IPS-NIHi11 (cell line): ENCODE measurements around the gene WDPCP.
"Not testable (repeated sequence)": the region's sequence is repeated elsewhere in the genome, so short reads cannot be mapped to it uniquely, and the experiment has no call there.

ENCODE experiments used
- DNase-seq: peaks from one replicate; pipeline ENCODE4 v3.0.0; 2012; ENCODE audit warnings: mixed read lengths, low spot score

The WDPCP gene, protein sequence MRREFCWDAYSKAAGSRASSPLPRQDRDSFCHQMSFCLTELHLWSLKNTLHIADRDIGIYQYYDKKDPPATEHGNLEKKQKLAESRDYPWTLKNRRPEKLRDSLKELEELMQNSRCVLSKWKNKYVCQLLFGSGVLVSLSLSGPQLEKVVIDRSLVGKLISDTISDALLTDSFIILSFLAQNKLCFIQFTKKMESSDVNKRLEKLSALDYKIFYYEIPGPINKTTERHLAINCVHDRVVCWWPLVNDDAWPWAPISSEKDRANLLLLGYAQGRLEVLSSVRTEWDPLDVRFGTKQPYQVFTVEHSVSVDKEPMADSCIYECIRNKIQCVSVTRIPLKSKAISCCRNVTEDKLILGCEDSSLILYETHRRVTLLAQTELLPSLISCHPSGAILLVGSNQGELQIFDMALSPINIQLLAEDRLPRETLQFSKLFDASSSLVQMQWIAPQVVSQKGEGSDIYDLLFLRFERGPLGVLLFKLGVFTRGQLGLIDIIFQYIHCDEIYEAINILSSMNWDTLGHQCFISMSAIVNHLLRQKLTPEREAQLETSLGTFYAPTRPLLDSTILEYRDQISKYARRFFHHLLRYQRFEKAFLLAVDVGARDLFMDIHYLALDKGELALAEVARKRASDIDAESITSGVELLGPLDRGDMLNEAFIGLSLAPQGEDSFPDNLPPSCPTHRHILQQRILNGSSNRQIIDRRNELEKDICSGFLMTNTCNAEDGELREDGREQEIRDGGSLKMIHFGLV

DNA sequence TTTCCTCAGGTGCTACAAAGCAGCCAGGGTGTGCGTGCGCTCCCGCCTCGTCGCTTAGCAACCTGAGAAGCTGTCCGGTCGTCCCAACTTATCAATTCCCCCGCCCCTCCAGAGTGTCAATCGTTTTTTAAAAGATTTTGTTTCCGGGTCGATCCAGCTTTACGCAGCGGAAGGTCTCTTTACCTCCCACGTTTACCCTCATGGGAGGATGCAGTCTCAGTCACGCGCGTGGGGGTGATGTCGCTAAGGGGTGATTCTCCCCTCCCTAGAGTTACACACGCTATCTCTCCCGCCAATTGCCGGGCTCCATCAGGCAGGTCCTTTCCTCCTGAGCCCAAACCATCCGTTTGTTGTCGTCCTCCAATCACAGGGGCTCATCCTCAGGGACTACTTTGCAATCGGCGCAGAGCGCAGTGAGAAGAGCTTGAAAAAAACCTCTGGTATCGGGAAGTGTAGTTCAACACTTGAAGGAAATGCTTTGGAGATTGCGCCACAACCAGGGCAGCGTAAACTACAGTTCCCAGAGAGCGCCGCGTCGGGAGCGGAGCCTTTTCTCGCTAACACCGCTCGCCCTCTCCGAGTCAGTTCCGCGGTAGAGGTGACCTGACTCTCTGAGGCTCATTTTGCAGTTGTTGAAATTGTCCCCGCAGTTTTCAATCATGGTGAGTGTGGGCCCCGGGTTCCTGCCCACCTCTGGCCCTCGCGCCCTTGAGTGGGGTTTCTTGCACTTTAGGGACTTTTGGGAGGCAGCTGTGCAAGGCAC is at the start of gene WDPCP, which contains the start of gene MDH1:
Gene WDPCP (minus strand): TSS at position 93 of the 763 bp plus-strand sequence. CDS start 206 bp downstream, outside the sequence.
Gene MDH1 (plus strand): TSS at position 579 of the 763 bp plus-strand sequence. CDS start 81 bp downstream, at position 660.
- DNase-seq = peak; percentile 84

DNA sequence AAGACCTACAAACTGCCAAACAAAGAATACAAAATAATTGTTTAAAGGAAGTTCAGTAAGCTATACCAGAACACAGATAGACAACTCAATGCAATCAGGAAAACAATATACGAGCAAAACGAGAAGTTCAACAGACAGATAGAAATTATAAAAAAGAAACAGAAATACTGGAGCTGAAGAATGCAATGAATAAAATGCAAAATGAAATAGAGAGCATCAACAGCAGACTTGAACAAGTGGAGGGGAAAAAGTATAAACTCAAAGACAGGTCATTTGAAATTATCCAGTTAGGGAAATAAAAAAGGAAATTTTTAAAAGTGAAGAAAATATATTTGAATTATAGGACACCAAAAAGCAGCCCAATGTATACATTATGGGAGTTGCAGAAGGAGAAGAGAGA is 44.1 kb upstream of the WDPCP start:
- DNase-seq = no peak

DNA sequence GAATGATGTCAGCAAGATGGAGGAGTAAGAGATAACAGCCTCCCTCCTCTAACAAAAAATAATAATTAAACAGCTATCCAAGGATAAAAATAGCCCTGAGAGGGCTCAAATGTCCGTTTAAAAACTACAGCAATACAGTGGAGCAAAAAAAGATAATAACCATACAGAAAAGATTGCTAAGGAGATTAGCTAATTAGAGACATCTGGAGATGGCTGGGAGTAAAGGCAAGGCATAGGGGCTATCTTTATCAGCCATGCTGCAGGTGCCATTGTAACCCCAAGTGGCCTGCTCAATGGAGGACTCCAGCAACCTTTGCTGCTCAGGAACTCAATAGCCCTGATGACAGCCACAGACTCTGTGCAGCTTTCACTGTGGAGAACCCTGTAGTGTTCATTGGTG is 43.2 kb upstream of the WDPCP start:
- DNase-seq = no peak

DNA sequence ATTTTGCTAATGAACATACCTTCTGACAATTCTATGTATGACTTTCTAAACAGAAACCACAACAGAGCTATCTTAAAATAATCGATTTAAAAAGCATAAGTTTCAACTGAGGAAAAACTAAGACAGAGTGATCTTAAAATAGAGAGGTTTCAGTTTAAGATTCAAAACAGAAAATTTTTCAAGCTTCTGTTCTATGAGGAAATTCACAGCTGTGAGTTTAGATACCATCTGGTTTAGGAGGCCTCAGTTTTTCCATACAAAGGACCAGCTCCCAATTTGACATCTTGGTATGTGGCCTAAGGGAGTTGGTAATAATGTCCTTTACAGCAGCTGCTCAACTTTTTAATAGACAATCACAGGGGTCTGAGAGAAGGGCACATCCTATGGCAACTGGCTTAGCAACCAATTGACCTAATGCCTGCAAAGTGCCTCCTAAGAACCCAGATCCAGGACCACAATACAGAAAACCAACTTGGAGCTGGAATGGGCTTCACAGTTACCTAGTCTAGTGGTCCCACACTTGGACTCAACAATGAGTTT is 40.2 kb upstream of the WDPCP start:
- no peak for DNase-seq

DNA sequence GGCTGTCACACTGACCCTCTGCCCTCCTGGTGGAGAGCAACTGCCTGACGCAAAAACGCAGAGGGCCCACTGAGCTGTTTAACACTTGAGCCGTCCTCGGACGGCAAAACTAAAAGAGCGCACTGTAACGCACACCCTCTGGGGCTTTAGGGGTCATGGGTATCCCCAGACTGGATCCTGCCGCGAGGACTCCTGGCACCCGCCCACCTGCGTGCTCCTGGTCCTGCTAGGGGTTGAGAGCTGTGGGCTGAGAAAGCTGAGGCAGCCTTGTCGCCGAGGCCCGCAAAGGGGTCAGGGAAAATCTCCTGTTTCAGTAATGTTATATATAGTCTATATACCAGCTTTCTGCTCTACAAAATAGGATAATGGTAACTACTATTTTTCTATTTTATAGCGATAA is 39.6 kb upstream of the WDPCP start:
- DNase-seq = no peak

DNA sequence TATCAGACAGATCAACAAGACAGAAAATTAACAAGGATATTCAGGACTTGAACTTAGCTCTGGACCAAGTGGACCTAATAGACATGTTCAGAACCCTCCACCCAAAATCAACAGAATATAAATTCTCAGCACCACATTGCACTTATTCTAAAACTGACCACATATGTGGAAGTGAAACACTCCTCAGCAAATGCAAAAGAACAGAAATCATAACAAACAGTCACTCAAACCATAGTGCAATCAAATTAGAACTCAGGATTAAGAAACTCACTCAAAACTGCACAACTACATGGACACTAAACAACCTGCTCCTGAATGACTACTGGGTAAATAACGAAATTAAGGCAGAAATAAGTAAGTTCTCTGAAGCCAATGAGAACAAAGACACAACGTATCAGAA is 35.5 kb upstream of the WDPCP start:
- not testable (repeated sequence) for DNase-seq

DNA sequence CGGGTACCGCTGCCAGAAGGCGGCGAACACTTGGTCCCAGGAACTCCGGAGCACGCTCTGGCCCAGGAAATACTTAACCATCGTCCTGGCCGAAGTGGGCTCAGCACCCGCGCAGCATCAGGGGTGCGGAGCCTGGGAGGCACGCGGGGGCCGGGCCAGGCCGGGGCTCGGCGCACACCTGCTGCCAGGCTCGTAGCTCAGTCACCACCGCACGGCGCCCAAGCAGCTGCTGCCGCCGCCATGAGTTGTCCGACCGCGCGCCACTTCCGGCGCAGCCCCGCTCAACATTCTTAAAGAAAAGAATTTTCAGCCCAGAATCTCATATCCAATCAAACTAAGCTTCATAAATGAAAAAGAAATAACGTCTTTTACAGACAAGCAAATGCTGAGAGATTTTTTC is 34.5 kb upstream of the WDPCP start:
- DNase-seq = no peak

DNA sequence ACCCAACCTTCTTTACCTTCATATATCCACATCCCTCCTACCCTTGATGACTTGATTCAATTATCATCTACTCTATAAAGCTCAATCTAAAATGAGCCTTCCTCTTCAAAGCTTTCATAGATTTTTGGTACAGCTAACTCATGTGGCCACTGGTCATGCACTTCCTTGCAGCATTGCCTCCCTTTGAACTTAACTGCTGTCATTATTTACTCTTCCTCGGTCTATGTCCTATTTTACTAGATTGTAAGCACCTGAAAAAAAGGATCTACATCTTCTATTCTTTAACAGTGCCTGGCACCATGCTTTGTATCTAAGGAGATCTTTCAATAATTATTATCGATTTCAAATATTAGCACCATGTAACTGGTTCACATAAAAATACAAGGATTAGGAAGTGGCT is 31.1 kb upstream of the WDPCP start:
- no peak for DNase-seq

DNA sequence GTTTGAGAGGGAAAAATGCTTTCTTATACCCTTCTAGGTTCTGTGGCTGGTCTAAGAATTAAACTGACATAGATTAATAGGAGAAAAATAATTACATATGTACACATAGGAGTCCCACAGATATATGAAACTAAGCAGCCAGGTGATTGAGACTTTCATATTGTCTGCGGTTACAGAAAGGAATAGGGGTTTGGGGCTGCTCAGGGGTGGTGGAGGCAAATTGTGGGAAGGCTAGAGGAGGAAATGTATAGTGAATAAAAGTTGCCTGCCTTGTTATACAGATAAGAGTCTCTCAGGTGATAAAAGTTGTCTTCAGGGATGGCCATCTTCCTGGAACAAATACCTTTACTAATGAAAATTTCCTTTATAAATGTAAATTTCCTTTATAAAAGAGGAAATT is 29.1 kb upstream of the WDPCP start:
- no peak for DNase-seq

DNA sequence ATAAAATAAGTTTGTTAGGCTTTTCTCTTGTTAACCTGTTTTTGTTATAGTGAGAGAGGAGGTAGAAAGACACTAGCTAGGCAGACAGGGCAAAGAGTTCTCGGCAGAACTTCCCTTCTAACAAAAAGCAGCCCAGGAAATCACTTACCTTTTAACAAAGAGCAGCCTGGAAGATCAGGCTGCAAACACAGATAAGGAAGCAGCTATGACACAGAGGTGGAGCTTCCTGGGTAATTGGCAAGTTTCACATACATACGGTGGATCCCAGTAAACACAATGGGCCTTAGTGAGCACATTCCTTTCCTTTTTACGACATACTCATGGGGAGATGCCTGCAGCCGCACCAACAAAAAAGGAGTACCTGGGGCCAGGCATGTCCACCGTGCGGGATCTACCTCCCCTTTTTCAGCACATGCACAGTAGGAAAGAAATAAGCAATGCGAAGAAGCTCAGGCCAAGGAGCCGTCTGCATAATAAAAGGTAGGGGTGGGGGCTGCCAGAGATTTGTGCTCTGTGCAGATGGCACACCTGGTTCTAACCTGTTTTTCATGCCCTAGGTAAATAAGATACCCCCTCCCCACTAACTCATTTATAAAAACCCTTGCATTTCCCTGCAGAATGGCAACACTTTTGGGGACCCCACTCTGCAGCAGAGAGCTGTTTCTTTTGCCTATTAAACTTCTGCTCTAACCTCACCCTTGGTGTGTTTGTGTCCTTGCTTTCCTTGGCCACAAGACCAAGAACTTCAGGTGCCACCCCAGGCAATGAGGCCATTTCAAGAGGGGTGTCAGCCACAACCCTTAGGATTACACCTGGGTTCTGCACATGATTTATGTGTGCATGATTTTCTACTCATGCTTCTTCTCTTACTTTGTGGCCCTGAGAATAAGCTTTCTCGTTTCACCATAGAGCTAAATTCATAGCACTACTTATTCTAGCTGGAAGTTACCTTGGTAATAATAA is 27.0 kb upstream of the WDPCP start:
- peak; percentile 55 for DNase-seq

DNA sequence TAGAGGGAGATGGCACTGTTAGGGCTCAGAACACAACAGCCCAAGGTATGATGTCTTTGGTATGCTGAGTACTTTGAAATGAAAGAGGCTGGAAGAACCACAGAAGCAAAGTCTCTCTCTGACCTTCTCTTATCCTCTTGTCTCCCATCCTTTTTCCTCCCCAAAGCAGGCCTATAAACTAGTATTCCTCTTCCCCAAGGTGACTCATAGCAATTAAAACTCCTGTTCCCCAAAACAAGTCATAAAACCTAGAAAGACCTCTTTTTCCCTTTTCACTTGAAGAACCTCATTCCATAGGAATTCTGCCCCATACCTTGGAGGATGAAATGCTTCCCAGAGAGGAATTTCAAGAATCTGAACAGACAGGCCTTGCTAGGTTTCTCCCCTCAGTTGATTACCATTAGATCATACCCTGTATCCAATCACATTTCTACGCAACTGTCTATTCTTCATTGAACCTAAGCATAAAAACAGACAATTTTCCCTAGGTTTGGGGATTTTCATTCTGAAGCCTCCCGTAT is 26.2 kb upstream of the WDPCP start:
- peak; percentile 45 for DNase-seq

DNA sequence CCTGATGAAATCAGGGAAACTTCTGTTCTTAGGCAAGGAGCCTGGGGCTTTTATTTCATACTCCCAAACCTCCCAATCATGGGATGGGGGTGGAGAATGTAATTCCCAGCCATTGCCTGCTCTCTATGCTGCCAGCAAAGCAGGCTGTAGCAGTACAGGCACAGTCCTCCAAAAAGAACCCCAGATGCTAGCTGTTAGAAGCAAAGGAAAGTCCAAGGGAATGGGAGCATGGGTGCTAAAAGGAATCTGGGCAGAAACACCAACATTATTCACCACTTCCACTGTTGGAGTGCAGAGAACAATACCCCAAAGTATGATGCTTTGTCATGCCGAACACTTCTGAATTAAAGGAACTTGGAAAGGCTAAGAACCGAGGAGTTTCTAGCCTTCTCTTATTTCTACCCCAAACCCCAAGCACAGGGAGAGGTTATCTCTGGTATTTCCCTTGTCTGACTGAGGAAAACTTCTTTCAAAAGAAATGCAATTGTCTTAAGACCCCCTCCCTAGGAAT is 25.2 kb upstream of the WDPCP start:
- no peak for DNase-seq

DNA sequence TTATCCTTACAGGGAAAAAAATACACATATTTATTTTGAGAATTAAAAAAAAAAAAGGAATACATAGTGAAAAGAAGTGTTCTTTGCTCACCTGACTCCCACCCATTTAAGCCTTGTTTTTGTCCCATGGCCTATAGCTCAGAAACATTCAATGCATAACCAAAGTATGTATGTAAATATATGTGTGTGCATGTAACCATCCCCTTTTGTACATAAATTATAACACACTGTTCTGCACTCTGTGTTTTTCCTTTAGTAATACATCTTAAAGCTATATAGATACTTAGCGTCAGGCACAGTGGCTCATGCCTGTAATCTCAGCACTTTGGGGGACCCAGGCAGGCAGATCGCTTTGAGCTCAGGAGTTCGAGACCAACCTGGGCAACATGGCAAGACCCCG is 22.2 kb upstream of the WDPCP start:
- no peak for DNase-seq

DNA sequence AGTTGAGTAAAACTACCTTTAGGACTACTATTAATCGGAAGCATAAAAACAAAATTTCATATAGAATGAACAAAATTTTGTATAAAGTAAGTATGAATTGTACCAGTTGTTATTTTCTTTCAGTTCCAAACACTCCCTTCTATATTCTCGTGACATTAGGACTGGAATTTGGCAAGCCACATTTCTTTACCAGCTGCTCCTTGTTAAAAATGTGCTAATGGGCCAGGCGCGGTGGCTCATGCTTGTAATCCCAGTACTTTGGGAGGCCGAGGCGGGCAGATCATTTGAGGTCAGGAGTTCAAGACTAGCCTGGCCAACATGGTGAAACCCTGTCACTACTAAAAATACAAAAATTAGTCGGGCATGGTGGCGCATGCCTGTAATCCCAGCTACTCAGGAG is 20.6 kb upstream of the WDPCP start:
- not testable (repeated sequence) for DNase-seq

DNA sequence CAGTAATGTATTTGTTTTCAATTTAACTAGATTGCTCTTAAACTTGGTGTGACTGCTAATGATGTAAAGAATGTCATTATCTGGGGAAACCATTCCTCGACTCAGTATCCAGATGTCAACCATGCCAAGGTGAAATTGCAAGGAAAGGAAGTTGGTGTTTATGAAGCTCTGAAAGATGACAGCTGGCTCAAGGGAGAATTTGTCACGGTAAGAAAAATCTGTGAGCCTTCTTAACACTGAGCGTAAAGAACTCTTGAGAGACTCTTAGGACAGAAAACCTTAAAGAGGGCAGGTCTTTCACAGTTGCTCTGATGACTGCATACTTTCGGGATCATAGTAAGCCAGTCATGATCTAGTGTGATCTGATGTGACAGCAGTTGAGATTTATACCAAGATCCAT is 16.4 kb upstream of the WDPCP start:
- DNase-seq = no peak

DNA sequence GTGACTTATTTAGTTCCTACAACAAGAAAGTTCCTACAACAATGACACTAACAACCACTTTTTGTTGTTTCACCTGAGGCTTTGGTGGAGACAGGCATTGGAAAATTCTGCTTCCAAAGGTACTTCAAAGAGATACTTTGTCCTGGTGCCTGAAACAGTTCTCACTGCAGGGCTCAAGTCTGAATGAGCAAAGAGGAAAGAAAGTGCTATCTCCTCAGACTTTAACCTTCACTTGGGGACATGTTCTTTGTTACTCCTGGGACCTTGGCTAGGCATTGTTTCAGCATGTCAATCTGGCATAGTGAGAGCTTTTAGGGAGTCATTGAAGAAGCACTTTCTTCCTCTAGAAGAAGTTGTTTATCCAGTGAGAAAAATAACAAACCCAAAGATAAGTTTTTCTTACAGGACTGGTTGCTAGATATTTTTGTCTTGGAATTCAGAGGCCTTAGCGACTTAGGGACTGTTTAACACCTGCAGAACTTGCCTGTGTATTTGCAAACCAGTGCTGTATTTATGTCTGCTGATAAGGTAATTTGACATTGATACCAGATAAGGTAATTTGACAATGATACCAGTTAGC is 12.7 kb upstream of the WDPCP start:
- no peak for DNase-seq

DNA sequence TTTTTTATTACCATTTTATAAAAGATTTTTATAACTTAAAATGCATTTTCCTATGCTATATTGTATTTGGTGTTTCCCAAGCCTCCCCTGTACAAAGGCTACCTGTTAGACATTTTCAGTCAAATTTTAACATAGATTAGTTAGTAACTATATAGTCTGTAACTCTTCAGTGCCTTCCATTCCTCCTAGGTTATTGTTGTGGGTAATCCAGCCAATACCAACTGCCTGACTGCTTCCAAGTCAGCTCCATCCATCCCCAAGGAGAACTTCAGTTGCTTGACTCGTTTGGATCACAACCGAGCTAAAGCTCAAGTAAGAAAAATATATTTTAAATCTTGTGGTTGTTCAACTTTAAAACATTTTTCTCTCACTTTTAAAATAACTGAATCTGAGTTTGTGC is 10.7 kb upstream of the WDPCP start:
- no peak for DNase-seq

DNA sequence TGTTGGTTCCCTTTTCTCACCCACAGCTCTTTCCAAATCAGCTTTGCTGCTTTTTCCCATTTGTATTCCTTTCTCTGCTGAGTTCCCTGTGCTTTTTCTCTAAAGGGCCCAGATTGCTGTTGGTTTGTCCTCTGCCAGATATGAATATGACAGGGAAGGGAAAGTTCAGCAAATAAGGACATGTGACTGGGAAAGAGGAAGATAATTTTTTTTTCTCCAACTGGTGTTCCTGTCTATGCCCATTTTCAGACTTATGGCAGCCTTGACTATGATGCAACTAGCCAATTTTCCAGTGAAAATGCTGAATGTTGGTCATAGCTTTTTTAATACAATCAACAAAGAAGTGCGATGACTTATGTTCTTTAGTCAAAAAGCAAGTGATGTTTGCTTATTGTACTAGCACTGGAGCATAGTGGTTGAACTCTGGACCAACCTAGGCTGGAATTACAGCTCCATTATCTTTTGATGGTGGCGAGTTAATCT is 8.2 kb upstream of the WDPCP start:
- DNase-seq = no peak

DNA sequence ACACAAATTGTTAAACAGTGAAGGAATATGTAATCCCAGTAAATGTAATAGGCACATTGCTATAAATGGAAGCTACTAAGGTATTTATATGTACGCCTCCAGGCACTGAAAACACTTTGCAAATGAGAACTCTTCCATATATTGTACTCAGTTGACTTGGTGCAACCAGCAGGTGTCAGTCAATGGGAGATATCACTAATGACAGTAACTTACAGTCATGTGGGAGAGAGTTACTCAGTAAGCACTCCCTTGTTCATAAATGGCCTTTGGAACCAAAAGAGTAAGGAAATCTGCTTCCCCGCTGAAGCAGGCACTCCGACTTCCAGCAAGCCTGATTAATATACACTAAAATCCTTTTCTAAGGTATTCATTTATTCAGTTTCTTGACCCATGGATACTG is 6.4 kb upstream of the WDPCP start:
- DNase-seq = no peak

DNA sequence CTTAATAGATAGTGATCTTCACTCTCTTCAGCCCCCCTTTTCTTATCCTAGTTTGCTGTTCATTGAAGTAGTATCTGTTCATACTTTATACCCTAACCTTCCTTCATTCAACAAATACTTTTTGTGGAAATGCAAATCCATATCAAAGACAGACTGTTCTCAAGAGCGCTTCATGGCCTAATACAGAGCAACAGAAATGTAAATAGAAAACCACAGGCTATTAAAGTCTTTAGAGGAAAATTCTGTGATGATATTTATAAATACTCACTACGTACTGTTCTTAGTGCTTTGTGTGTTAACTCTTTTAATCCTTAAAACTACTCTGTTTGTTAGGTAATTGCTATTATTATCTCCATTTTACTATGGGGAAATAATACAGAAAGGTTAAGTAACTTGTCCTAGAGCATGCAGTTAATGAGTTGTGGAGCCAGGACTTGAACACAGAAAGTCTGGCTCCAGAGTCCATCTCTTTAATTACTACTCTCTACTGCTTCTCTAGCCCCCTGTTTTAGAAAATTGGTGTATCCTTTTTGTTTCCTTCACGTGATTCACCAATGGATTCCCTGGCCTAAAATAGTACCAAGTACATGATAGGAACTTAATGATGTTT is 3.4 kb upstream of the WDPCP start:
- no peak for DNase-seq
